Natural killer cell (primary cell): ENCODE data around the gene LRIT3. TPM values are rescaled to one million over a fixed set of nuclear protein-coding genes. Genes with fewer than 3 reads are reported as not detected.

ENCODE experiments used
- ATAC-seq, 3 donors: fragments of 150-1000 bp in 2 of 3; fragments of 200-7000 bp in 1 of 3; cut with Tn5 transposase; 1 replicate in 1 of 3; 2 replicates in 2 of 3; pipeline ENCODE4 v1.10.0; 2021; ENCODE audit warnings: mild to moderate bottlenecking in 2 of 3, moderate library complexity in 2 of 3
- DNase-seq, 2 donors: peaks; one replicate each; pipeline versions ENCODE4 v3.0.0 to v3.0.0-alpha.2; 2013 to 2021; ENCODE audit warnings: mixed read lengths in 1 of 2
- H3K27ac ChIP-seq: one replicate; pipeline ENCODE4 v1.5.1; 2013; ENCODE audit warnings: mild to moderate bottlenecking, low read length
- H3K27me3 ChIP-seq: one replicate; pipeline ENCODE4 v1.6.1; 2013; ENCODE audit warnings: low read length; ENCODE audit not compliant: control insufficient read depth, insufficient read depth
- H3K36me3 ChIP-seq: one replicate; pipeline ENCODE4 v1.6.1; 2013; ENCODE audit warnings: low read length; ENCODE audit not compliant: control insufficient read depth, insufficient read depth
- H3K4me1 ChIP-seq: one replicate; pipeline ENCODE4 v1.6.1; 2013; ENCODE audit warnings: low read length; ENCODE audit not compliant: control insufficient read depth, insufficient read depth
- H3K4me3 ChIP-seq: one replicate; pipeline ENCODE4 v1.5.1; 2013; ENCODE audit warnings: low read length
- H3K9me3 ChIP-seq: one replicate; pipeline ENCODE4 v1.6.1; 2013; ENCODE audit warnings: low read length; ENCODE audit not compliant: control insufficient read depth, insufficient read depth
- H3K27ac Mint-ChIP-seq, 2 donors: one replicate each; pipeline ENCODE4 v1.8.0; 2022; ENCODE audit warnings: mild to moderate bottlenecking in 2 of 2, mixed read lengths in 2 of 2, moderate library complexity in 1 of 2
- H3K27me3 Mint-ChIP-seq, 2 donors: one replicate each; pipeline ENCODE4 v1.8.0; 2022; ENCODE audit warnings: low read depth in 2 of 2, mixed read lengths in 2 of 2
- H3K36me3 Mint-ChIP-seq: one replicate; pipeline ENCODE4 v1.8.0; 2022; ENCODE audit warnings: mixed read lengths
- H3K4me1 Mint-ChIP-seq, 2 donors: one replicate each; pipeline ENCODE4 v1.8.0; 2022; ENCODE audit warnings: mixed read lengths in 2 of 2
- H3K4me3 Mint-ChIP-seq: one replicate; pipeline ENCODE4 v1.8.0; 2022; ENCODE audit warnings: mild to moderate bottlenecking, moderate library complexity, mixed read lengths
- H3K9me3 Mint-ChIP-seq, 2 donors: one replicate each; pipeline ENCODE4 v1.8.0; 2022; ENCODE audit warnings: mixed read lengths in 2 of 2
- WGBS: methylation state at CpG from one replicate; pipeline ENCODE4 v1.1.7; 2013; ENCODE audit warnings: missing lambda C conversion rate; ENCODE audit not compliant: insufficient coverage; 5-methylcytosine and 5-hydroxymethylcytosine counted together
- intact Hi-C: fragments of 100-400 bp; cut with micrococcal nuclease; formaldehyde crosslinking; loops from one replicate; pipeline ENCODE4 v1.14.2; 2022
- total RNA-seq, 4 donors: library from RNA; stranded (reverse); fragments of 120-200 nt in 1 of 4; gene quantifications; one replicate each; pipeline versions ENCODE4 v1.2.3 to v1.2.4, GENCODE V29; 2013 to 2022
- TF ChIP-seq, protein P1 (sequence below): fragments of 200-600 bp; IDR thresholded peaks from one replicate; pipeline ENCODE4 v1.8.0; 2022; ENCODE audit warnings: antibody characterized with exemption

LRIT3 gene
- total RNA-seq, 3 donors from 2014 or later (not counting 1 experiment from before 2014, with no cell fraction given) = 0.10 to 0.12 TPM; not detected in 1

DNA sequence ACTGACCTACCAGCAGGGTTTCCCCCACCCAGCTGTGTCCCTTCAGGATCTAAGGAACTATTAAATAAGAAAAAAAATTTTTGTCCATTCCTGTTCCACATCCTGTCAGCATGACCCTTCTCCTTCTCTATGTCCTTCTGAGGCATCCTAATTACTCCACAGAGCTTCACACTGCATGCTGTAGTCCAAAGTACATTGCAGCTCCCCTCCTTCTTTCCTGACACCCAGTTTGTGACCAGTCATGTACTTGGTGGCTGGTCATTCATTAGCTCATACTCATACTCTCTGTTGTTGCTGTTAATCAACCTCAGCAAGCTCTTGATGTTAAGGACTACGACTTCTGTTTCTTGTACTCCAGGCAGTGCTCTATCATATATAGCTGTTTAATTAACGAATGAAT is 62.3 kb downstream of the LRIT3 start:
- H3K9me3 ChIP-seq = no peaks in the 10 kb centered on the region
- H3K9me3 Mint-ChIP-seq = no peaks in the 10 kb centered on the region
- no peaks in the 10 kb centered on the region for H3K36me3 Mint-ChIP-seq
- DNase-seq (no peak), ATAC-seq (no peak)
- no peaks in the 10 kb centered on the region for H3K4me1 ChIP-seq
- H3K27ac ChIP-seq = no peak overlapping the region
- no peak overlapping the region for H3K27ac Mint-ChIP-seq
- H3K4me1 Mint-ChIP-seq = no peaks in the 10 kb centered on the region
- TF ChIP-seq, protein P1, sequence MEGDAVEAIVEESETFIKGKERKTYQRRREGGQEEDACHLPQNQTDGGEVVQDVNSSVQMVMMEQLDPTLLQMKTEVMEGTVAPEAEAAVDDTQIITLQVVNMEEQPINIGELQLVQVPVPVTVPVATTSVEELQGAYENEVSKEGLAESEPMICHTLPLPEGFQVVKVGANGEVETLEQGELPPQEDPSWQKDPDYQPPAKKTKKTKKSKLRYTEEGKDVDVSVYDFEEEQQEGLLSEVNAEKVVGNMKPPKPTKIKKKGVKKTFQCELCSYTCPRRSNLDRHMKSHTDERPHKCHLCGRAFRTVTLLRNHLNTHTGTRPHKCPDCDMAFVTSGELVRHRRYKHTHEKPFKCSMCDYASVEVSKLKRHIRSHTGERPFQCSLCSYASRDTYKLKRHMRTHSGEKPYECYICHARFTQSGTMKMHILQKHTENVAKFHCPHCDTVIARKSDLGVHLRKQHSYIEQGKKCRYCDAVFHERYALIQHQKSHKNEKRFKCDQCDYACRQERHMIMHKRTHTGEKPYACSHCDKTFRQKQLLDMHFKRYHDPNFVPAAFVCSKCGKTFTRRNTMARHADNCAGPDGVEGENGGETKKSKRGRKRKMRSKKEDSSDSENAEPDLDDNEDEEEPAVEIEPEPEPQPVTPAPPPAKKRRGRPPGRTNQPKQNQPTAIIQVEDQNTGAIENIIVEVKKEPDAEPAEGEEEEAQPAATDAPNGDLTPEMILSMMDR = no peak
- no peaks in the 10 kb centered on the region for H3K36me3 ChIP-seq
- H3K27me3 ChIP-seq = peaks cover 6% of the 10 kb centered on the region
- H3K4me3 ChIP-seq = no peak overlapping the region
- WGBS = 100% methylated on average over 1 of the region's 2 CpGs
- intact Hi-C loops = no loop called here
- H3K27me3 Mint-ChIP-seq = peaks cover 14 to 66% of the 10 kb centered on the region in 2 donors
- H3K4me3 Mint-ChIP-seq = no peak overlapping the region

DNA sequence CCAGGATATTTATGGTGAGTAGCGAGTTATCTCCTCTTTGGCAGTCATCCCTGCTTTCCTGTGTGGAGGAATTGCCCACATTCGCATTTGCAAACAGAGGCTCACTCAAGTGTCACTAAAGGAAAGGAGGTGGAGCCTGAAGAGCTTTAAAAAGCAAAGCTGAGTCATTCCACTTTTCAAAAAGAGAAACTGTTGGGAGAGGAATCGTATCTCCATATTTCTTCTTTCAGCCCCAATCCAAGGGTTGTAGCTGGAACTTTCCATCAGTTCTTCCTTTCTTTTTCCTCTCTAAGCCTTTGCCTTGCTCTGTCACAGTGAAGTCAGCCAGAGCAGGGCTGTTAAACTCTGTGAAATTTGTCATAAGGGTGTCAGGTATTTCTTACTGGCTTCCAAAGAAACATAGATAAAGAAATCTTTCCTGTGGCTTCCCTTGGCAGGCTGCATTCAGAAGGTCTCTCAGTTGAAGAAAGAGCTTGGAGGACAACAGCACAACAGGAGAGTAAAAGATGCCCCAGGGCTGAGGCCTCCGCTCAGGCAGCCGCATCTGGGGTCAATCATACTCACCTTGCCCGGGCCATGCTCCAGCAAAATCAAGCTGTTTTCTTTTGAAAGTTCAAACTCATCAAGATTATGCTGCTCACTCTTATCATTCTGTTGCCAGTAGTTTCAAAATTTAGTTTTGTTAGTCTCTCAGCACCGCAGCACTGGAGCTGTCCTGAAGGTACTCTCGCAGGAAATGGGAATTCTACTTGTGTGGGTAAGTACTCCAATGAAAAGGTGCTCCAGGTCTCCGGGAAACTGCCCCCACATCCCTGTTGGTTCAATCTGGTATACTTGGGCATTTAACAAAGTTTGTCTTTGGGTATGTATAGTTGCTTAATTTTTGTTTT is 65.0 kb downstream of the LRIT3 start, which contains the start of gene EGF:
TSS of gene EGF (plus strand) at position 178 of the 890 bp plus-strand sequence. CDS start at position 631, 453 bp downstream.
- Histone ChIP-seq H3K4me3 (no peak within 1 kb of the TSS), H3K27me3 (peaks cover 6% of the 10 kb centered on the region), H3K9me3 (no peaks in the 10 kb centered on the region), H3K4me1 (no peaks in the 10 kb centered on the region), H3K36me3 (no peaks in the 10 kb centered on the region), H3K27ac (no peak within 1 kb of the TSS)
- Mint-ChIP-seq H3K27ac (no peak within 1 kb of the TSS), H3K27me3 (peaks cover 11 to 44% of the 10 kb centered on the region in 2 donors), H3K36me3 (no peaks in the 10 kb centered on the region), H3K4me3 (no peak within 1 kb of the TSS), H3K4me1 (no peaks in the 10 kb centered on the region), H3K9me3 (no peaks in the 10 kb centered on the region)
- DNase-seq (no peak), ATAC-seq (no peak)
- intact Hi-C loops = no loop called here
- TF ChIP-seq, protein P1 = no peak
- WGBS = 61% methylated on average over 9 of the region's 9 CpGs

DNA sequence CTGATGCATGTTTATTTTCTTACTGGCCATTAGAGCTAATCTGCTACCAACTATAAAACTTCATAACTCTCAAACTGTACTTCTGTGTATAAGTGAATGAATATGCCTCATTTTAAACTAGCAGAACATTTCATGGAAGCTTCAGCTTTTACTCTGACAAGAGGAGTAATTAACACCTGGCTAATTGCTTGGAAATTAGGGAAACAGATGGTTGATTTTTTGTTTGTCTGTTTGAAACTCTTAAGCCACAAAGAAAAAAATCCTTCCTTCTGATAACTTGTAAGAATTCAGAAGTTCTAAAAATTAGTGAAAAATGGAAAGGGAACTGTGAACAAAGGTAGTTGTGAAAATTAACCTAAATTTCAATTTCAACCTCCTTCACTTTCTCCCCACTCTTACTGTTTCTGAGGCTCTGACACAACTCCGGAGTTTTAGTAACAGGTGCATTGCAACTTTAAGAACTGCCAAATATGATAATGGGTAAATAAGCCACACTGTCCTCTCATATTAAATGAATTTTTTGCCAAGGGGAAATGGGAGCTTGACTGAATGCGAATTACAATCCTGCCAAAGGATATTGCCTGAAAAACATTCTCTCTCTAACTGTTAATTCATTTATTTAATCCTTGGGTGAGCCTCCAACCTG is 65.8 kb downstream of the LRIT3 start:
- H3K4me3 ChIP-seq = no peak overlapping the region
- no peak overlapping the region for H3K27ac ChIP-seq
- intact Hi-C loops = no loop called here
- no peak for DNase-seq
- H3K4me1 ChIP-seq = no peaks in the 10 kb centered on the region
- peaks cover 6% of the 10 kb centered on the region for H3K27me3 ChIP-seq
- Mint-ChIP-seq H3K4me3 (no peak overlapping the region), H3K9me3 (no peaks in the 10 kb centered on the region), H3K4me1 (no peaks in the 10 kb centered on the region), H3K27ac (no peak overlapping the region), H3K36me3 (no peaks in the 10 kb centered on the region), H3K27me3 (peaks cover 11 to 41% of the 10 kb centered on the region in 2 donors)
- TF ChIP-seq, protein P1 = no peak
- no peaks in the 10 kb centered on the region for H3K36me3 ChIP-seq
- 67% methylated on average over 1 of the region's 2 CpGs for WGBS
- no peak for ATAC-seq
- no peaks in the 10 kb centered on the region for H3K9me3 ChIP-seq
